C4-2B (cell line): ENCODE measurements around the gene LSAMP.

Experiments used
- CTCF ChIP-seq: fragments of 450-650 bp; conservative IDR thresholded peaks from 2 replicates; pipeline ENCODE4 v1.5.1; 2017; ENCODE audit warnings: mild to moderate bottlenecking
- ZFX ChIP-seq: fragments of 450-650 bp; IDR thresholded peaks from 2 replicates; pipeline ENCODE4 v1.6.1; 2017

DNA sequence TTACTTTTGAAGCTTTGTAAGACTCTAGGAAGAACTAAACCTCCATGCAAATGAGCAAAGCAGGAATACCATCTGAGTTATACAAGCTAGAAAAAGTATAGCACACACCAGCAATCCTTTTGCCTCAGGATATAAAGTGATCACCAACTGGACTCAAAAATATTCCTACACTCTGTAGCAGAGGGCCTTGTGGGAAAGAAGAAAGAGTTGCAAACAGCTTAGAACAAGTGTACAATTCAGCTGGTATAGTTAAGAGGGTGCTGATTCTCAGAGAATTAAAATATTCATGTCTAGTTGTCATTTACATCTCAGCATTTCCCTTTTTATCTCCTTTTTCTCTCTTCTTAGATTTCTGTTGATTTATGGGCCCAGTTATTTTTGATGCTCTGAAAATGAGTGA, 573.6 kb downstream of the LSAMP start:
- TF ChIP-seq CTCF, result no peak
- no peak for TF ChIP-seq ZFX
